Activated CD4-positive, alpha-beta T cell treated with anti-CD3 and anti-CD28 coated beads, Interleukin-2, Interleukin-4, amounts not matched to agents 100 ng/mL and 50 ng/mL, durations not matched to agents 16 hours and 8 hours (primary cell): ENCODE data around the gene PLCH2.
"Not testable (repeated sequence)": the region's sequence is repeated elsewhere in the genome, so short reads cannot be mapped to it uniquely, and the experiment has no call there.

Experiments used
- DNase-seq: peaks from one replicate; pipeline ENCODE4 v3.0.0-alpha.2; 2020; ENCODE audit warnings: low spot score

PLCH2 gene

DNA sequence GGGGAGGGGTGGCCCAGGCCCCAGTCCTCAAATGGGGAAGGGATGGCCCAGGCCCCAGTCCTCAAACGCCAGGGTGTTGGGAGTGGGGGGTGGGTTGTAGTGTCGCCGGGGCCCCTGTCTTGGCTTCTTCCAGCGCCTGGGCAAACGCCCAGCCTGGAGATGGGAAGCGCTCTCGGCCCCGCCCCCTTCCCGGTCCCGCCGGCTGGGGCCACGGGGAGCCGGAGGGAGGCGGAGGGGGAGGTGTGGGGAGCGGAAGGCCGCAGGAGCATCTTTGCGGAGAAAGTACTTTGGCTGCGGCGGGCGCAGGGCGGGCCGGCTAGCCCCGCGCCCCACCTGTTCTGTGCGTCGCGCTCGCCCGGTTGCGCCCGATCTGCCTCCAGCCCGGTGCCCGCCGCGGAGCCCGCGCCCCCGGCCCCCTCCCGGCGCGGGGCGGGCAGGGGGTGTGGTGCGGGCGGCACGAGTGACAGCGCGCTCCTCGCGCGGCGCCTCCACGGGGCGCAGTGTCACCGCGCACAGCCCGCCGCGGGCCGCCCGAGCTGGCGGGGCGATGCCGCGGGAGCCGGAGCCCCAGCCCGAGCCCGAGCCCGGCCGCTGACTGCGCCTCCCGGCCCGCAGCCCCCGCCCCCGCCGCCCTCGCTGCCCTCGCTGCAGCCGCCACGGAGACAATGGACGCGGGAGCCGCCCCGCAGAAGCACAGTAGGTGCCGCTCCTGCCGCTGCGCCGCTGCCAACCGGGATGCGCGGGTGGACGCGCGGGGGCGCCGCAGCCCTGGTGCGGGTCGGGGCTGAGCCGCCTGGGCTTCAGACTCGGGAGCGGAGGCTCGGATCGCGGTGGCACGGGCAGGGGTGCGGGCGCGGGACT lies 32.6 kb upstream of the PLCH2 start:
- DNase-seq = peak; percentile 12

DNA sequence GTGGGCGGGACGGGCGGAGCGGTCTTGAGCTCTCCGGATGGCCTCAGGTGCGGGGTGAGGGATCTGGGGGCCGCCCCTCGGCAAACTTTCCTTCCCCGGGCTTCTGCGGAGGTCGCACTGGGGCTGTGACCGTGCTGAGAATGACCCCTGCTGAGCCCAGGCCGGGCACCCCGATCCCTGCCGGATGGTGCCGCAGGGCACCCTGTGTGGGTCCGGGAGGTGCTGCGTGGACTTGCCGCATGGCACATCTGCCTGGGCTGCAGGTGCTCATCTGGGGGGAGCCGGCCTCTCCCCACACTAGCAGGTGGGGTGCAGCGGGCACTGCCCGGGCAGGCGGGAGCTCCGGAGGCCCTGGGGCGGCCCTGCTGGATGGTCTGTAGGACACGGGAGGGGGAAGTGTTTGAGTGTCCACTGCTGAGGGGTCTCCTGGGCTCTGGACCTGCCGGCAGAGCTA lies 31.9 kb upstream of the PLCH2 start:
- no peak for DNase-seq

DNA sequence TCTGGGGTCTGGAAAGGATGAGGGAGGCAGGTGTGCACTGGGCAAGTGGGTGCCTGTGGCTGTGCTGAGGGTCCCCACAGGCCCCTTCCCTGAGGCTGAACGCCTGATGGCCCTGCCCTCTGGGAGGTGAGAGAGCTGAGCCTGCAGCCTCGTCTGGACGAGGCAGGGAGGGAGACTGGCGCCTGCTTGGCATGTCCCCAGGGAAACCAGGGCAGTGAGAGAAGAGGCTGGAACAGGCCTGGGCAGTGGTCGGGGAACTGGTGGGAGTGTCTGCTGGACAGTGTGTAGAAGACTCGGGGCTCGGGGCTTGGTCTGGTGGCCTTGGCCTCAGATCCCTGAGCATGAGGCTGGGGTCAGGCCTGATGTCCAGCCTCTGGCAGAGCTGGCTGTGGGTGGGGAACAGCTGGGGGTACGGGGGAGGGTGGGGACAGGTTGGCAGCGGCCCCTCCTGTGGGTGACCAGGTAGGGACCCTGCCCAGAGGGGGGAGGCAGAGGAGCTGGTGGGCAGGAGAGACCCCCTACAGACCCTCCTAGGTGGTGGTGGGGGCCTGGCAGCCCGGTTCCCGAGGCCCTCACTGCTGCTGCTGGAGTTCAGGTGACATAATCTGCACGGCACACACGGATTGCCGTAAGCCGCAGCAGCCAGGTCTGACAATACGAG lies 30.8 kb upstream of the PLCH2 start:
- no peak for DNase-seq

DNA sequence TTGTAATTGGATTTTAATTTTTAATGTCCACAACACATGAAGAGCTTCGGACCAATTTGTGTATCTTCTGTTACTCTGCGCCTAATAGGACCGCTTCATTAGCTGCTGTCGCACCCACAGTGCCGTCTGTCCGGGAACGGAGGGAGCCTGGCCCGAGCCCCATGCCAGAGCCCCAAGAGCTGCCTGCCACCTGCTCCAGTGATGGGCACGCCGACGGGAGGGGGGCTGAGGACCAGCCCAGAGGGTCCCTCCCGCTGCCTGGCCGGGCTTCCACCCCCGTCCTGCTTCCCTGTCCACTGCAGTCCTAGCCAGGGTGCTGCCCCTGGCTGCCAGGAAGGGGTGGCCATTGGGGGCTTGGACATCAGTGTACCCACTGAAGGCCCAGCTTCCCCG lies 30.3 kb upstream of the PLCH2 start:
- DNase-seq = no peak

DNA sequence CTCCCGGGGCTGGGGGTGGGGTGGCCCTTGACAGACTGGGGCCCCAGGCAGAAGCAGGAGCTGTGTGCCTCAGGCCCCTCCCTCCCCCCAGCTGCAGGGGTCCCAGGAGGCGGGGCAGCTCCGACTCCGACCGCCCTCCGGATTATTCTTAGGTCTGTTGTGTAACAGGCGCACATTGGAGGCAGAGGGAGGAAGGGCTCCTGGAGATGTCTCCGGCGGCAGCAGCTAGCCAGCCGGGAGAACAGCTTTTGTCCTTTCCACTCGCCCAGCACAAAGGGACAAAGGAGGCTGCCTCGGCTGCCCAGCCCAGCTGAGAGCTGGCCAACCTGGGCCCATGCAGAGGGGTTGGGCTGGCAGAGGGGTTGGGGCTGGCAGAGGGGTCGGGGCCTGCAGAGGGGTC lies 29.7 kb upstream of the PLCH2 start:
- no peak for DNase-seq

DNA sequence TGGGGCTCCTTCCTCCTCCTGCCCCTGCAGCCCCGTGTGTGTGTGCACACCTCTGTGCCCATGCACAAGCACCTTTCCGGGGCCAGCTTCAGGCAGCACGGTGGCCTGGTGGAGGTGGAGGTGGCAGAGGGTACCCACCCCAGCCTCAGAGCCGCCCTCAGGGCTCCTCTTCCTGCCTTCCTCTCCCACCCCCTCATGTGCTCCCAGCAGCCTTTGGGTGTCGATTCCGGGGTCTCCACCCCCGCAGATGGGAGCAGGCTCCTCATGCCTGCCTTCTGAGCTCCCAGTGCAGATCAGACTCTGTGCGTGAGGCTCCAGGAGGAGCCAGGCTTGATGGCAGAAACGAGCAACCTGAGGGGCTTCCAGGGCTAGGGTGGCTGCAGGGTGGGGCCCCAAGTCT lies 29.2 kb upstream of the PLCH2 start:
- DNase-seq = no peak

DNA sequence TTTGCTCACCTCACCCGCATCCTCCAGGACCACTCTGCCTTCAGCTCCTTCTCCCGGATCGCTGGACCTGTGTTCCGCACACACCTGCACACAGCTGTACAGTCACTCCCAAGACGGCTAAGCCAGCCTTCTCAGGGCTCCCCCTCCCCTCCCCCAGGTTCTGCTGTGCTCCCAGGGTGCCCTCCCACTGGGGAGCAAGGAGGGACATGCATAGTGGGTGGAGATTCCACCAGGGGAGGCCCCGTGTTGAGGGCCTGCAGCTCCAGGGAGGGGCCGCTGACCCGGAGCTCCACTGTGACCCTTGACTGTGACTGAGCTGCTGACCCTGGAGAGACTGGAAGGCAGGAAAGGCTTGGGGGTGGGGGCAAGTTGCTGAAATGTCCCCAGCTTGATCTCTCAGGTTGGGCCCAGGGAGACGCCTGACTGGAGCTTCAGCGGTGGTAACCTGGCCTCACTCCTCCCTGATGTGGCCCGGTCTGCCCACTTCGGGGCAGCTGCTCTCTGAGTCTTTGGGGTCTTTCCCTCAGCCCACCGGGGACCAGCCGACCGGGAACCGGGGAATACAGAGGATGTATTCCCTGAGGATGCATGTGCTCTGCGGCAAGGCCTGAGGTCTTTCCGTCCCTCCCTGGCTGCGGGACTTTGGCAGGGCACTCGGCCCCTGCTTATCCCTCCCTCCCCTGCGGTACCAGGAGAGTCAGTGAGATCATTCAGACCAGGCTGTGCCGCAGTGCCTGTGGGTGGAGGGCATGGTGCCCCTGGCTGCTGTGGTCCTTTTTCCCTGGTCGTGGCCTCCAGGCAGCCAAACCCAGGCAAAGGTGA lies 28.6 kb upstream of the PLCH2 start:
- DNase-seq = no peak

DNA sequence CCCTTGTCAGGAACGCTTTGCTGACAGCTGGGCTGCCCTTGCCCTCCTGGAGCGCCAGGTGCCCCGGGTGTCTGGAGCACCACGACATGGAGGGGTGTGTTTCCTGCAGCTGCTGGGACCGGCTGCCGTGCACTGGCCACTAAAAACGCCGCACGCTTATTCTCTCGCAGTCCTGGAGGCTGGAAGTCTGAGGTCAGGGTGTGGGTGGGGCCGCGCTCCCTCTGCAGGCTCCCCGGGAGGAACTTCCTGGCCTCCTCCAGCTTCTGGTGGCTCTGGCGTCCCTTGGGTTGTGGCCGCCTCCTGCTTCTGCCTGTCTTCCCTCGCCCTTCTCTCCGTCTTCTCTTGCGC lies 28.0 kb upstream of the PLCH2 start:
- DNase-seq = no peak

DNA sequence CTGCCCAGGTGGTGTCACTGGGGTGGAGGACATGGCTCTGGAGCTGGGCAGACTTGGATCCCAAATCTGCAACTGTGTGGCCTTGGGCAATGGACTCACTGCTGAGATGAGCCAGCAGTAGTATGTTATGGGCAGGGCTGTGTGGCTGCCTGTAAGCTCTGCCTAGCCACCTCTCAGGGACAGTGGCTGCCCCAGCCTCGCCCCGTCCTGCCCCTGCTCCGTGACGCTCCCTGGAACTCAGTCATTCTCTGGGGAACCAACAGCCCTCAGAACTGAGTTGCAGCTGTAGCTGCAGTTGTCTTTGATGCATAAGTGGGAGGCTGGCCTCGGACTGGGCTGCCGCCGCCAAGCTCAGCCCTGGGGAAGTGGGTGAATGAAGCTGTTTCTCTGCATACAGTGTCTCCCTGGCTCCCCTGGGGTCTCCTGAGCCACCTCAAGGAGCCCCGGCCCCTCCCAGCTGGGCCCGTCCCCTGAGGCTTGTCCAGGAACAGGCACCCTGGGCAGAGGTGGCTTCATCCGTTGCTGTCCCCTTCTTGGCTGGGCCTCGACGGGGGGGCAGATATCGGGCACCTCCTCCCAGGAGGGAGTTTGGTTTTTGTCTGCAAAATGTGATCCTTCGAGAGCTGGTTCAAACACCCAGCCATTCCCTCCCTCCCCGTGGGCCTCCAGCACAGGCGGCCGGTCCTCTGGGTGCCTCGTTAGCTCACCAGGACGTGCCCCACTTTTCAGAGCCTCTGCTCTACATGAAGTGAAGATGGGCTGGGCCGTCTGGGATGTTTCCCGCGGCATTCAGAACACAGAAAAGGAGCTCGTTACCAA lies 26.2 kb upstream of the PLCH2 start:
- no peak for DNase-seq

DNA sequence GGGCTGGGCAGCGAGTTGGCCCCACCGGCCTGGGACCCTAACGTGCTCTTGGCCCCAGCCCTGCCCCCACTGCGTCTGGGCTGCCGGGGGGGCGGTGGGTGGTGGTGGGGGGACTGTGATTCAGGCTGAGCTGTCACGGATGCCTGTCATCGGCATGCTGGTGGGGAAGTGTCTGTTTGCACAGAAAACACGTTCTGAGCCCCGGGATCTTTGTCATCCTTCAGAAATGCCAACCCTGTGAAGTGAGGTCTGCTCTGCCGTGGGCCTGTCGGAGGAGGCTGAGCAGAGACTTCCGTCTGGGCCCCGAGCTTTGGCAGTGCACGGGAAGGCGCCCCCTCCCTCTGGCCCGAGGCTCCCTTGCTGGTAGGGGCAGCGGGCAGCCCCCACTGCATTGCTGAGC lies 24.3 kb upstream of the PLCH2 start:
- no peak for DNase-seq

DNA sequence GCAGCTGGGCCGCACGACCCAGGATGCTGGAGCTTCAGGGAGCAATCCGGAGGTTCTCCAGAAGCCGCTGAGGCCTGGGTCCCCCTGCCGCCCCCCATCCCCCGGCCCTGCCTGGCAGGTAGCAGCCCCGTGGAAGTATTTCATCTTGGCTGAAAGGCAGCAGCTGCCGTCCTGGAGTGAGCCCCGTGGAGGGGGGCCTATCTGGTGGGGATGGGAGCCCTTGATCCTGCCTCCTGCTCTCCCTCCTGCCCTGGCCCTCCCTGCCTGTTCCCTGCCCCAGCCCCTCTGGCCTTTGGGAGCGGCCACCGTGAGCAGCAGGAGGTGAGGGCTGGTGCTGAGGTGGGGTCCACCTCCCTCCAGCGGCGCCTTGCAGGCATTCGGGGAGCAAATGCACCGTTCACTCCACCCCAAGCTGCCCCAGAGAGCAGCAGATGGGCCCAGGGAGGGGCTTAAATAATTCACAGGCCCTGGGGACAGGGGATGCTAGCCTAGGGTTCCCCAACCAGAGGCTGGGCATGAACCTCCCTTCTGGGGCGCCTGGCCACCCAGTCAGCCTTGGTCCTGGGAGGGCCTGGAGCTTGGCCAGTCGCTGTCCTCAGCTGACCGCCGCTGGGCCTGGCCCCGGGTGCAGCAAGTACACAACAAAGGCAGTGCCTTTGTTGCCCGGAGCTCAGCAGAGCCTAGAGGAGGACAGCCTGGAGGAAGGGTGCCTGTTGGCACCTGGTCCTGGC lies 23.7 kb upstream of the PLCH2 start:
- no peak for DNase-seq

DNA sequence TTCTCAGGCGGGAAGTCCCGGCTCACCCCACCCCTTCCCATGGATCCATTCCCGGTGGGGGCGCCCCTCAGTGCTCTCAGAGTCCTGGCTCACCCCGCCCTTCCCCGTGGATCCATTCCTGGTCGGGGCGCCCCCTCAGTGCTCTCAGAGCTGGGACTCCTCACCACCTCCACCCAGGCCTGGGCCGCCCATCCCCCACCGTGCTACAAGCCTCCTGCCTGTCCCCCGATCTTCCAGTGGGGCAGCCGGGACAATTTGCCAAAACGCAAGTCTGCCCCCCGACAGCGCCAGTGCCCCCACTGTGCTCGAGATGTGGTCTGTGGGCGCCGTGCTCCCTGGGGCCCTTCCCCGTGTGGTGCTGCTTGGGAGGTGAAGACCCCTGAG lies 23.2 kb upstream of the PLCH2 start:
- no peak for DNase-seq

DNA sequence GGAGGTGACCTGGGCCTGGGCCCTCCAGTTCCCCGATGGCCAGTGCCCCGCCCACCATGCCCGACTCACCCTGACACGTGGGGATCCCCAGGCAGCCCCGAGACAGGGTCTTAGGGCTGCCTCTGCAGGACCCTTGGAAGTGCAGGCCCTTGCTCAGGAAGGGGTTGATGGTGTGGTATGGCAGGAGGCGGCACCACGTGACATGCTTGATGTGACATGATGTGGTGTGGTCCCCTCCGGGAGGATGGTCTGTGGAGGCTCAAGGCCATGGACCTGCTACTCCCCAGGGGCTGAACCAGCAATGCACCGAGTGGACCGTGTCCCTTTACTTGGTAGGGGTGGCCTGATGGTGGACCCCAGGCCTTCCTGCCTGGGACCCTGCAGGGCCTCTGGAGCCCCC lies 21.9 kb upstream of the PLCH2 start:
- DNase-seq = no peak

DNA sequence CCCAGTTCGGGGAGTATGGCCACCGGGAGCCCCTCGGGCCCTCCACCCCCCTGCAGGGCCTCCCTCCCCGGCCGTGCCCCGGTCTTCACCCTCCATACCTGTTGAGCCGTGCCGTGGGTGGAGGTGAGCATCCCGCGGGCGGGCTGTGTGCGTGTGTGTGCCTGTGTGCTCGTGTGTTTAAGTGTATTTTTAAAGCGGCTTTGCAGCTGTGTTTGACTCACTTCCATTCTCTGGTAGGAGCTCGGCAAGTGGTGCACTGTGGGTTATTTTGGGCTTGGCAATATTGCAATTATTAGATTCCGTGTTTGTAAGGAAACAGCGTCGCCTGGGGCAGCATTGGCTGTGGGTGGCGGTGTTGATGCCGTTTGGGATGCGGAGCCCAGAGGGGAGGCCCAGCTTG lies 20.3 kb upstream of the PLCH2 start:
- no peak for DNase-seq

DNA sequence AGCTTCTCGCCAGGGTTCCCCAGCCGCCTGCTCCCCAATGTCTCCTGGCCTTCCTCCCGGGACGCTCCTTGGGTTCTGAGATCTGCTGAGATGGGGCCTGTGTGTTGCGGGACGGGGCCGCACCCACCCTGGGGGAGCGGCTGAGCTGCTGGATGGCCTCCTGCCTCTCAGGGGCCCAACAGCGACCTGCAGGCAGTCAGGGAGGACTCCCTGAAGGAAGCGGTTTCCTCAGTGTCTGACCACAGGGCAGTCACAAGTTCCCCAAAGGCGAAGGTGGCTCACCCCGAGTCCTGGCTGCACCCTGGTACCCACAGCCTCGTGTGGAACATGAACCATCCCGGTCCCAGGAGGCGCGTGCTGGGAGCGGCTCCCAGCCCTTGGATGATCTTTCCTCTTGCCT lies 18.6 kb upstream of the PLCH2 start:
- DNase-seq = no peak

DNA sequence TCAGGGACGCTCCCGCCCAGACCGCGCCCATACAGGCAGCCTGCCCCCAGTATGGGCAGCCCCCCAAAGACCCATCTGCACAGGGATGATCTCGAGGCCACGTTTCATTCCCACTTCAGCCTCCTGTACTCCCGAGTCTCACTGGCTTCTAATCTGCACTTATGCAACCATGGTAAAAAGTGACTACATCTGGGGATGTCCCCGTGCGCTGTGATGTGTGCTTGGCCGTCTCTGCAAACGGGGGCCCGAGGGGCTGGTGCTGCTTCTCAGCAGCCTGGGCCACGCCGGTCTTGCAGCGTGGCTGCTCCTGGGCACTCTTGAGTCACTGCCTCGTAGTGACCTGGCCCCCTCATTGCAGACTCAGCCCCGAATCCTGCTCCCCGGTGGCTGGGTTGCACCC lies 17.4 kb upstream of the PLCH2 start:
- DNase-seq = no peak

DNA sequence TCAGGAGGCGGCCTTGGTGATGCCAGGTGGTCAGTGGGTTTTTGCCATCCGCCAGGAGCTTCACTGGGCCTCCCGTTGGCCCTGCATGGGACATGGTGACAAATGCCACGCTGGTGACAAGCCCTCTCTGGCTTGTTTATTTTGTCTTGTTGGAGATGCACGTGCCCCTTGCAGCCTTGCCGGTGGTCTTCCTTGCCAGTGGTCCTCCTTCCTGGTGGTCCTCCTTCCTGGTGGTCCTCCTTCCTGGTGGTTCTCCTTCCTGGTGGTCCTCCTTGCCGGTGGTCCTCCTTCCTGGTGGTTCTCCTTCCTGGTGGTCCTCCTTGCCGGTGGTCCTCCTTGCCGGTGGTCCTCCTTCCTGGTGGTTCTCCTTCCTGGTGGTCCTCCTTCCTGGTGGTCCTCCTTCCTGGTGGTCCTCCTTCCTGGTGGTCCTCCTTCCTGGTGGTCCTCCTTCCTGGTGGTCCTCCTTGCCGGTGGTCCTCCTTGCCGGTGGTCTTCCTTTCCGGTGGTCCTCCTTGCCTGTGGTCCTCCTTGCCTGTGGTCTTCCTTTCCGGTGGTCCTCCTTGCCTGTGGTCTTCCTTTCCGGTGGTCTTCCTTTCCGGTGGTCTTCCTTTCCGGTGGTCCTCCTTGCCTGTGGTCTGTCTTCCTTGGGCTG lies 16.9 kb upstream of the PLCH2 start:
- DNase-seq = not testable (repeated sequence)

DNA sequence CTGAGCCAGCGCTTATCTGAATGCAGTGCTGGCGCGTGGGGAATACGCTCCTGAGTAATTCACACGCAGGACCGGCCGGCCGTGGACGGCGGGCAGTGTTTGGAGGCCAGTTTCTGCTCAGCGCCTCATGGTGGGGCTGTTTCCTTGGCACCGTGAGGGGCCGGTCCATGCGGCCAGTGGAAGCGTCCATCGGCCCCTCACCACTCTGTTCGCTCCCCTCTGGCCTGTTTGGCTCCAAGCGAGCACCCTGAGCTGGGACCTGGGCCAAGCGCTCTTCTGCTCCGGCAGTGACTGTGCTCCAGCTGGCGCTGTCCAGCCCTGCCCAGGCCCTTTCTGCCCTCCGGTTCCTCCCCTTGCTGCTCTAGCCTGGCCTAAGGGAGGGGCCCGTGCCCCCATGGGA lies 16.3 kb upstream of the PLCH2 start:
- DNase-seq = no peak

DNA sequence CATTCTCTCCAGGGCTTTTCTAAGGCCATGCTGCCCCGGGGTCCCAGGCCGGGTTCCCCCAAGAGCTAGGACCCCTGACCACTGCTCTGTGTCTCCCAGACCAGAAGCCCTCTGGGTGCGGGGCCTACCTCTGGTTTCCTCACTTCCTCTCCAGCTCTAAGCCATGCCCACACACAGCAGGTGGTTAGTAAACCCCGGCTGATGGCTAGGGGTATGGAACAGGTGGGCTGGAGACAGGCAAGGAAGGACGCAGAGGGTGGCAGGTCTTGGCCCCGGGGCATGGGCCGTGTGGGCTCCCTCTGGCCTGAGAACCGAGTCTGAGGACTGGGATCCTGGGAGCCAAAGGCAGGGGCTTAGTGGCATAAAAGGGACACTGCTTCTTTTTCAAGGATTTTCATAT lies 15.9 kb upstream of the PLCH2 start:
- no peak for DNase-seq

DNA sequence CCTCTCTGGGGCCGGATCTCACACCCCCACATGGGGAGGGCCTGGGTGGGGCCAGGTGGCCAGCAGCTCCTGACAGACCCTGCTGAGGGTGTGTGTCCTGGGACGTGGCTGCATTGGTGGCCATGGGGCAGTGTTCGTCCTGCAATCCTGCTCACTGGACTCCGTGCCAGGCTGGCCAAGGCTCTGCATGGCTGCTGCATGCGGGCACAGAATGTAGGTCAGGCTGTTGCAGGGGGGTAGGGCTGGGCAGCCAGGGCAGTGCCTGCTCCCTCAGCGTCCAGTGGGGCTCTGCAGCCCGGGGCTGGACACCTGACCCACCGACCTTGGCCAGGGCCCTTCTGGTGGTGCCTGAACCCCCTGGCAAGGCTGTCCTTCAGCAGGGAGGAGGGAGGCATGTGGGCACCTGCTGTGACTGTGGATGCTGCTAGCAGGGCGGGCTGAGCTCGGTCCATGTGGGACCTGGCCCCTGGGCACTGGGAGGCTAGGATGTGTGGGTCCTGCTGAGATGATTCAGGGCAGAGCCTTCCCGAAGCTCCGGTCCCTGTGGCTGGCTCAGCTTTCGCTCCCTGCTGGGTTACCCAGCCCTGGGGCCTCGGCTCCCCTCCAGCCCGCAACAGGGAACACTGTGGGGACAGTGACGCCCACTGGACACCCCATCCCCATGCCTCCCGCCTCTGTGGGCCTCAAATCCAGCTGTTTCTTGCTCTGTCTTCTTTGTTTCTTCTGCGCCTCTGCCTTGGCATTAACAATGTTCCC lies 14.9 kb upstream of the PLCH2 start:
- no peak for DNase-seq
